WI38 (cell line): ENCODE data around the gene NTMT2.

Source experiments
- H3K4me3 ChIP-seq: 2 replicates; pipeline ENCODE4 v1.5.1; 2011; ENCODE audit warnings: low read depth, mild to moderate bottlenecking, control low read depth, low read length
- CTCF ChIP-seq: IDR thresholded peaks from 2 replicates; pipeline ENCODE4 v1.5.1; 2012; ENCODE audit warnings: low read depth, mild to moderate bottlenecking, control low read depth, low read length

The NTMT2 gene

GRCh38 chr1:170174395-170174794 is 28.6 kb downstream of the NTMT2 start:
- no peak for TF ChIP-seq CTCF
- no peak overlapping the region for H3K4me3 ChIP-seq

- TF ChIP-seq CTCF = no peak
- H3K4me3 ChIP-seq = no peak overlapping the region
These were observed 29.3 kb downstream of the NTMT2 start for GRCh38 chr1:170175041-170175440.

GRCh38 chr1:170175484-170175883 is 29.7 kb downstream of the NTMT2 start:
- TF ChIP-seq CTCF = no peak
- no peak overlapping the region for H3K4me3 ChIP-seq

- H3K4me3 ChIP-seq = no peak overlapping the region
- TF ChIP-seq CTCF = no peak
These were observed 31.0 kb downstream of the NTMT2 start for GRCh38 chr1:170176772-170177171.

- no peak for TF ChIP-seq CTCF
These were observed 36.7 kb downstream of the NTMT2 start for GRCh38 chr1:170182442-170182841.

GRCh38 chr1:170192546-170192945 is 46.8 kb downstream of the NTMT2 start:
- no peak overlapping the region for H3K4me3 ChIP-seq
- no peak for TF ChIP-seq CTCF

More at GRCh38 chr1:170182442-170182841, 36.7 kb downstream of the NTMT2 start:
- H3K4me3 ChIP-seq = no peak overlapping the region

- no peak for TF ChIP-seq CTCF
These were observed 48.7 kb downstream of the NTMT2 start for GRCh38 chr1:170194451-170194850.

More at GRCh38 chr1:170194451-170194850, 48.7 kb downstream of the NTMT2 start:
- no peak overlapping the region for H3K4me3 ChIP-seq
